DOHH2 (cell line): ENCODE results near the gene ST6GALNAC6.

ENCODE experiments used
- EZH2phosphoT487 ChIP-seq: fragments of 200-600 bp; sonication (generic); IDR thresholded peaks from 2 replicates; pipeline ENCODE4 v1.6.1; 2017; ENCODE audit warnings: borderline replicate concordance, mild to moderate bottlenecking, antibody characterized with exemption, low read length, moderate library complexity, mixed read lengths
- TF ChIP-seq, protein P1 (sequence below): fragments of 200-600 bp; sonication (generic); IDR thresholded peaks from one replicate; pipeline ENCODE4 v1.5.1; 2014; ENCODE audit warnings: antibody characterized with exemption, mild to moderate bottlenecking, low read depth, low read length; ENCODE audit not compliant: poor library complexity, severe bottlenecking

DNA sequence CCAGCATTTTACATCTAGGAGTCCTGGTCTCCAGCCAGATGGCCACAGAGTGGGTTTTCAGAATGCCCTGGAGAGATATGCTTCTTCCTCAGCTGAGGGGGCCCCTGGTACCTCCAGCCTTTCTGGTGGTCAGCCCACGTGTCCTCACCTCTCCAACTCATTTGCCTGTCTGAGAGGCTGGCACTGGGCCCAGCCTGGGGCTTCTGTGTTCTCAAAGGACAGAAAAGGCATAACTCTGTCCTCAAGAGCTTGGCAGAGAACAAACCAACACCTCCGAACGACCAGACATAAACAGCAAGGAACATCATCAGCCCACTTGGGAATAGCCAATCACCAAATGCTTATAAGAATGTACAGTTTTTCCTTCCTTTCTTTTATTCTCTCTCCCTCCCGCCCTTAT is 62.1 kb downstream of the ST6GALNAC6 start:
- TF ChIP-seq, protein P1, sequence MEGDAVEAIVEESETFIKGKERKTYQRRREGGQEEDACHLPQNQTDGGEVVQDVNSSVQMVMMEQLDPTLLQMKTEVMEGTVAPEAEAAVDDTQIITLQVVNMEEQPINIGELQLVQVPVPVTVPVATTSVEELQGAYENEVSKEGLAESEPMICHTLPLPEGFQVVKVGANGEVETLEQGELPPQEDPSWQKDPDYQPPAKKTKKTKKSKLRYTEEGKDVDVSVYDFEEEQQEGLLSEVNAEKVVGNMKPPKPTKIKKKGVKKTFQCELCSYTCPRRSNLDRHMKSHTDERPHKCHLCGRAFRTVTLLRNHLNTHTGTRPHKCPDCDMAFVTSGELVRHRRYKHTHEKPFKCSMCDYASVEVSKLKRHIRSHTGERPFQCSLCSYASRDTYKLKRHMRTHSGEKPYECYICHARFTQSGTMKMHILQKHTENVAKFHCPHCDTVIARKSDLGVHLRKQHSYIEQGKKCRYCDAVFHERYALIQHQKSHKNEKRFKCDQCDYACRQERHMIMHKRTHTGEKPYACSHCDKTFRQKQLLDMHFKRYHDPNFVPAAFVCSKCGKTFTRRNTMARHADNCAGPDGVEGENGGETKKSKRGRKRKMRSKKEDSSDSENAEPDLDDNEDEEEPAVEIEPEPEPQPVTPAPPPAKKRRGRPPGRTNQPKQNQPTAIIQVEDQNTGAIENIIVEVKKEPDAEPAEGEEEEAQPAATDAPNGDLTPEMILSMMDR: no peak
- TF ChIP-seq EZH2phosphoT487: no peak
